SK-N-SH (cell line): ENCODE results near the gene GUCY1A1. TPM values are rescaled to one million over a fixed set of nuclear protein-coding genes. Genes with fewer than 3 reads are reported as not detected.

ENCODE experiments used
- CTCF ChIA-PET: fragments of 300-600, 350-600 bp; formaldehyde crosslinking; extraction: SDS; loops from one replicate; lab custom pipeline; 2021; lab: Yijun Ruan, JAX
- POLR2A ChIA-PET: fragments of 350-600 bp; sonication (Branson Sonifier 250); formaldehyde crosslinking; extraction: SDS; loops from one replicate; lab custom pipeline; 2020; ENCODE audit warnings: antibody characterized with exemption, inconsistent platforms; lab: Yijun Ruan, JAX
- DNase-seq: peaks from one replicate; pipeline ENCODE4 v3.0.0; 2012
- H2AFZ ChIP-seq: fragments of 200-600 bp; sonication (generic); 2 replicates; pipeline ENCODE4 v1.8.1; 2016; ENCODE audit warnings: antibody characterized with exemption, mild to moderate bottlenecking, low read depth
- H3F3A ChIP-seq: fragments of 200-600 bp; sonication (generic); replicated peaks from 2 replicates; pipeline ENCODE3; 2016; ENCODE audit warnings: antibody characterized with exemption, mild to moderate bottlenecking; ENCODE audit not compliant: insufficient read depth
- H3K27ac ChIP-seq, 2 experiments: fragments of 200-500 bp in 1 of 2; fragments of 200-600 bp in 1 of 2; sonication (Bioruptor generic) in 1 of 2; sonication (generic), shearing (Covaris generic) in 1 of 2; 2 replicates each; pipeline versions ENCODE4 v1.5.1 to v1.6.1; 2014 to 2016; ENCODE audit warnings: low read depth in 2 of 2, inconsistent platforms in 1 of 2, low read length in 1 of 2, mild to moderate bottlenecking in 1 of 2, mixed read lengths in 1 of 2
- H3K27me3 ChIP-seq: fragments of 200-600 bp; sonication (generic), shearing (Covaris generic); 2 replicates; pipeline ENCODE4 v1.6.1; 2016; ENCODE audit warnings: mixed run types; ENCODE audit not compliant: insufficient read depth
- H3K36me3 ChIP-seq, 2 experiments: fragments of 200-500 bp in 1 of 2; fragments of 200-600 bp in 1 of 2; sonication (Bioruptor generic) in 1 of 2; sonication (generic) in 1 of 2; replicated peaks in 1 of 2; 2 replicates each; pipeline versions ENCODE3 to v1.5.1; 2014 to 2016; ENCODE audit warnings: low read length in 1 of 2, mild to moderate bottlenecking in 1 of 2; ENCODE audit not compliant: insufficient read depth in 2 of 2, control insufficient read depth in 1 of 2
- H3K4me1 ChIP-seq, 2 experiments: fragments of 200-500 bp in 1 of 2; fragments of 200-600 bp in 1 of 2; sonication (Bioruptor generic) in 1 of 2; sonication (generic), shearing (Covaris generic) in 1 of 2; 2 replicates each; pipeline versions ENCODE4 v1.5.1 to v1.6.1; 2014 to 2016; ENCODE audit warnings: low read depth in 1 of 2, low read length in 1 of 2, mixed run types in 1 of 2; ENCODE audit not compliant: insufficient read depth in 2 of 2, control insufficient read depth in 1 of 2
- H3K4me2 ChIP-seq: fragments of 200-600 bp; sonication (generic), shearing (Covaris generic); 2 replicates; pipeline ENCODE4 v1.6.1; 2017; ENCODE audit warnings: mixed run types
- H3K4me3 ChIP-seq, 2 experiments: fragments of 200-500 bp in 1 of 2; fragments of 200-600 bp in 1 of 2; sonication (Bioruptor generic) in 1 of 2; sonication (generic), shearing (Covaris generic) in 1 of 2; 2 replicates each; pipeline versions ENCODE4 v1.5.1 to v1.8.1; 2014 to 2016; ENCODE audit warnings: low read depth in 2 of 2, inconsistent platforms in 1 of 2, low read length in 1 of 2, mild to moderate bottlenecking in 1 of 2, mixed read lengths in 1 of 2, moderate library complexity in 1 of 2
- H3K79me2 ChIP-seq: fragments of 200-600 bp; sonication (generic); 2 replicates; pipeline ENCODE4 v1.8.1; 2017; ENCODE audit warnings: mild to moderate bottlenecking; ENCODE audit not compliant: insufficient read depth
- H3K9ac ChIP-seq: fragments of 200-600 bp; sonication (generic); 2 replicates; pipeline ENCODE4 v1.6.1; 2017; ENCODE audit warnings: mixed run types
- H3K9me2 ChIP-seq: fragments of 200-600 bp; sonication (generic); 2 replicates; pipeline ENCODE4 v1.6.1; 2017; ENCODE audit warnings: mixed run types
- H3K9me3 ChIP-seq: fragments of 200-600 bp; sonication (generic); 2 replicates; pipeline ENCODE4 v1.6.1; 2017; ENCODE audit warnings: mixed run types, mild to moderate bottlenecking, moderate library complexity
- H4K20me1 ChIP-seq: fragments of 200-600 bp; sonication (generic); 2 replicates; pipeline ENCODE4 v1.6.1; 2017; ENCODE audit warnings: mild to moderate bottlenecking, mixed run types; ENCODE audit not compliant: insufficient read depth
- CHD2 ChIP-seq: fragments of 150-350 bp; IDR thresholded peaks from 2 replicates; pipeline ENCODE4 v1.6.1; 2018; ENCODE audit warnings: low read length; ENCODE audit not compliant: partially characterized antibody
- EP300 ChIP-seq, 2 experiments: IDR thresholded peaks; 2 replicates each; pipeline versions ENCODE4 v1.4.0 to v1.6.1; 2012; ENCODE audit warnings: borderline replicate concordance in 1 of 2, low read depth in 1 of 2, low read length in 1 of 2
- EZH2phosphoT487 ChIP-seq: fragments of 200-600 bp; sonication (generic); IDR thresholded peaks from 2 replicates; pipeline ENCODE4 v1.6.1; 2017; ENCODE audit warnings: low read depth, mixed run types, mild to moderate bottlenecking, antibody characterized with exemption, moderate library complexity, borderline replicate concordance
- FOXM1 ChIP-seq: IDR thresholded peaks from 2 replicates; pipeline ENCODE4 v1.4.0; 2012; ENCODE audit warnings: low read depth, mild to moderate bottlenecking
- JUND ChIP-seq: IDR thresholded peaks from 2 replicates; pipeline ENCODE4 v1.4.0; 2012
- MXI1 ChIP-seq: IDR thresholded peaks from 2 replicates; pipeline ENCODE4 v1.6.1; 2012; ENCODE audit warnings: mild to moderate bottlenecking, low read depth, low read length, improper control_type of control experiment
- RAD21 ChIP-seq: IDR thresholded peaks from 2 replicates; pipeline ENCODE4 v1.6.1; 2012; ENCODE audit warnings: mild to moderate bottlenecking, low read length
- RXRA ChIP-seq: IDR thresholded peaks from 2 replicates; pipeline ENCODE4 v1.4.0; 2012; ENCODE audit warnings: low read depth, mild to moderate bottlenecking, borderline replicate concordance
- SIN3A ChIP-seq: IDR thresholded peaks from 2 replicates; pipeline ENCODE4 v1.6.1; 2012; ENCODE audit warnings: low read depth, mild to moderate bottlenecking, low read length, moderate library complexity, borderline replicate concordance
- SMC3 ChIP-seq: IDR thresholded peaks from 2 replicates; pipeline ENCODE4 v1.6.1; 2012; ENCODE audit warnings: low read depth, low read length, improper control_type of control experiment
- TCF12 ChIP-seq: IDR thresholded peaks from 2 replicates; pipeline ENCODE4 v1.4.0; 2012
- WGBS: methylation state at CpG from one replicate; pipeline ENCODE4 v1.1.6; 2017; ENCODE audit warnings: low lambda C conversion rate; 5-methylcytosine and 5-hydroxymethylcytosine counted together
- polyA plus RNA-seq, 3 experiments: library from polyadenylated mRNA; depleted of rRNA; stranded (reverse); fragments of >200 nt; gene quantifications; 2 replicates each; pipeline ENCODE4 v1.2.3, GENCODE V29; 2012
- TF ChIP-seq, protein P1 (sequence below): IDR thresholded peaks from 2 replicates; pipeline ENCODE4 v1.4.0; 2012; ENCODE audit warnings: low read depth, borderline replicate concordance
- TF ChIP-seq, protein P2 (sequence below): fragments of 150-350 bp; IDR thresholded peaks from 2 replicates; pipeline ENCODE4 v1.6.1; 2016; ENCODE audit warnings: mild to moderate bottlenecking, low read depth, low read length

GUCY1A1 gene
- polyA plus RNA-seq, 1 of the 3 experiments (the other 2 are of a cell fraction), result 0.03 TPM

DNA sequence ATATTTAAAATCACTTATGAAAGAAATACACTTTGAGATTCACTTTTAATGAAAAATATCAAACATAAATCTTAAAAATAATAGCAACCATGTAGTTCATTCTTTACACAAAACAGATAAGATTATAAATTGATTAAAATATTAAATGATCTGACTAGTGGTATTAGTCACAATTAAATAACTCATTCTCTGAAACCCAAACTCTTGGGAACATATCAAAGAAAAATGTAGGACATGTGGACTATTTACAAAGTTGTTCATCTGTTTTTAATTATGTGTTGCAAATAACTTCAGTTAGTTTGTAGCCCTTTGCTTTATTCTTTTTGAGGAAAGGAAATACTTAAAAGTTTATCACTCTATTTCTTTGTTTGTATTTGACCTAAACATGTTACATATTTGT lies 9.5 kb upstream of the GUCY1A1 start:
- no peaks in the 10 kb centered on the region for H3K27me3 ChIP-seq
- no peaks in the 10 kb centered on the region for H3K36me3 ChIP-seq
- no peak overlapping the region for H3K27ac ChIP-seq
- TF ChIP-seq MXI1, result no peak
- TF ChIP-seq TCF12, result no peak
- TF ChIP-seq SMC3, result no peak
- no peak for TF ChIP-seq SIN3A
- no peak for TF ChIP-seq EZH2phosphoT487
- no peak for TF ChIP-seq CHD2
- no peak for TF ChIP-seq JUND
- TF ChIP-seq FOXM1, result no peak
- TF ChIP-seq, all 33 proteins: peak for 0
- ChIA-PET CTCF (no interaction called here), POLR2A (no interaction called here)
- Histone ChIP-seq H3K4me3 (no peak overlapping the region), H3K9ac (no peak overlapping the region), H2AFZ (no peak overlapping the region), H3K79me2 (no peaks in the 10 kb centered on the region), H3K9me3 (no peaks in the 10 kb centered on the region), H3K9me2 (no peaks in the 10 kb centered on the region), H3F3A (no peaks in the 10 kb centered on the region), H3K4me1 (peaks cover 0 to 2% of the 10 kb centered on the region in 2 experiments; a peak in 2 of 4 replicates), H4K20me1 (no peaks in the 10 kb centered on the region), H3K4me2 (no peak overlapping the region)
- no peak for DNase-seq

DNA sequence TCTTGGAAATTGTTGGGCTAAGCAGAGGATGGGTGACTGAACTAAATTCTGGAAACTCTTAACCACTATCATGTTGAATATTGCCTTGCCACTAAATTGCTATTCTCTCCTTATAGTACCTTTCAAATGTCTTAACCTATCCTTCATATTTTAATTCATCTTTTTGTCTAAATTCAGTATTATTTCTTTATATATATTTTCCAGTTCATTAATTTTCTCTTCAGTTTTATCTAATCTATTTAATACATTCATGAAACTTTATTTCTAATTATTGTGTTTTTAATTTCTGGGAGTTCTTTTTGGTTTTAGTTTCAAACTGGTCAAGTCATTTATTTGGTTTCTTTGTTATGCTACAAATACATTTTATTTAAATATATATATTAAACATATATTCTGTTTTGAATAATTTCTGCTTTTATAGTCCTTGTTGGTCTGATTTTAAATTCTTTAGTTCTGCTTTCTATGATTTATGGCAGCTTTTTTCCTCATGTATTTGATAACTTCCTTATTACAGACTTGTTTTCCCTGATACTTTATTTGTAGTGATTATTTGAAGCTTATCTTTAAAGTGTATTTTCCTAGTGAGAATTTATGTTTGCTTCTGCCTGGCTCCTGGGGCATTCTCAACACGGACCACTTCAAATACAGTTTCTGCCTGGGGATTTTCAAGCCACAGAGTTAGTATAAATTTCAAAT lies 8.5 kb upstream of the GUCY1A1 start:
- H3K4me3 ChIP-seq, result no peak overlapping the region
- no peaks in the 10 kb centered on the region for H3K9me3 ChIP-seq
- CTCF ChIA-PET, result no interaction called here
- H3K4me1 ChIP-seq, result no peaks in the 10 kb centered on the region; a peak in 2 of 4 replicates
- H3K9me2 ChIP-seq, result no peaks in the 10 kb centered on the region
- H4K20me1 ChIP-seq, result no peaks in the 10 kb centered on the region
- no peak overlapping the region for H2AFZ ChIP-seq
- TF ChIP-seq SMC3 (no peak), MXI1 (no peak), RAD21 (no peak), RXRA (no peak), EP300 (IDR thresholded peaks at IDR 0.05; ENCODE audit: borderline replicate concordance in 1 of 2, low read depth in 1 of 2, low read length in 1 of 2) (no peak)
- TF ChIP-seq, protein P1, sequence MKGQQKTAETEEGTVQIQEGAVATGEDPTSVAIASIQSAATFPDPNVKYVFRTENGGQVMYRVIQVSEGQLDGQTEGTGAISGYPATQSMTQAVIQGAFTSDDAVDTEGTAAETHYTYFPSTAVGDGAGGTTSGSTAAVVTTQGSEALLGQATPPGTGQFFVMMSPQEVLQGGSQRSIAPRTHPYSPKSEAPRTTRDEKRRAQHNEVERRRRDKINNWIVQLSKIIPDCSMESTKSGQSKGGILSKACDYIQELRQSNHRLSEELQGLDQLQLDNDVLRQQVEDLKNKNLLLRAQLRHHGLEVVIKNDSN, result no peak
- TF ChIP-seq, protein P2, sequence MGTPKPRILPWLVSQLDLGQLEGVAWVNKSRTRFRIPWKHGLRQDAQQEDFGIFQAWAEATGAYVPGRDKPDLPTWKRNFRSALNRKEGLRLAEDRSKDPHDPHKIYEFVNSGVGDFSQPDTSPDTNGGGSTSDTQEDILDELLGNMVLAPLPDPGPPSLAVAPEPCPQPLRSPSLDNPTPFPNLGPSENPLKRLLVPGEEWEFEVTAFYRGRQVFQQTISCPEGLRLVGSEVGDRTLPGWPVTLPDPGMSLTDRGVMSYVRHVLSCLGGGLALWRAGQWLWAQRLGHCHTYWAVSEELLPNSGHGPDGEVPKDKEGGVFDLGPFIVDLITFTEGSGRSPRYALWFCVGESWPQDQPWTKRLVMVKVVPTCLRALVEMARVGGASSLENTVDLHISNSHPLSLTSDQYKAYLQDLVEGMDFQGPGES, result no peak
- H3K27me3 ChIP-seq, result no peaks in the 10 kb centered on the region
- H3K36me3 ChIP-seq, result no peaks in the 10 kb centered on the region
- no peak overlapping the region for H3K9ac ChIP-seq
- no peaks in the 10 kb centered on the region for H3K79me2 ChIP-seq
- WGBS, result 18% methylated on average over 1 of the region's 1 CpG
- DNase-seq, result no peak
- no peak overlapping the region for H3K27ac ChIP-seq
- no peak overlapping the region for H3K4me2 ChIP-seq
- H3F3A ChIP-seq, result no peaks in the 10 kb centered on the region
- POLR2A ChIA-PET, result no interaction called here
